HG02981 (cell line): ENCODE results near the gene ICA1.

Source experiments
- ATAC-seq: cut with Tn5 transposase; IDR thresholded peaks from one replicate; pipeline ENCODE4 v1.9.1; 2021; ENCODE audit warnings: mild to moderate bottlenecking, moderate library complexity; ENCODE audit not compliant: unreplicated experiment

ICA1 gene

DNA sequence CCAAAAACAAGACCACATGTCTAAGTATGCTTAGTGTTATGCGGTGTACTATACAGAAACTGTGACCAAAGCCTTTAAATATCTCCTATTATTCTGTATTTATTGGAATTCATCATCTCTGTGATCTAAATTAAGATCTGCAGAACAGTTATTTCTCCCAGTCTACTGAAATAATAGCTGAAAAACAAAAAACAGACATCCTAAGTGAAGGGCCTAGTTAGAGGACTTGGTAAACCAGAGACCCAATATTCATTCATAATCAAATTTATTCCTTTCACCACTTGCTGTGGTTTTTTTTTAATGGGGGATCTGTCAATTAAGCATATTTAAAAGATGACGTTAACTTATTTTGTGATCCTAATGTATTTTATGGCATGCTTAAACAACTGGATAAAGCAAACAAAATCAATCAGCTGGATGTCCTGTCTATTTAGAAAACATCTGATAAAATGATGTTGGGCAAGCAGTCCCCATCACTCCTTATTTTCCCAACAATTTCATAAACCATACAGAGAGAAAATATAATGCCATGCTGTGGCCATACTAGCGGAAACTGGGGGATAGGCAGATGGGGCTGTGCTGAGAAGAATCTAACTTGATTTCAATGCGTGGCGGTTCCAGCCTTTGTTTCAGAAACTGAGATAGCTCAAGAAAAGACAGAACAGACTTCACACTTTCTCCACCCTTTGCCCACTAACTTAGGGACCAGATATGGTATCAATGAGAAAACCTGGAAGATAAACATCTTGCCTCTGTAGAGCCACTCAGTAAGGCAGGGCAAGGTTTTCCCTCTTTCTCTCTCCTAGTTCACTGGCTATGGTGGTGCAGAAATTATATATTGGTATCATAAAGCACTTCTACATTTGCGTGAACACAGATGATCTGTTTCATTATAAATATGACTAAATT lies 32.9 kb downstream of the ICA1 start:
- ATAC-seq, result no peak

- ATAC-seq, result no peak
Measured at GRCh38 chr7:8228068-8228467, 33.9 kb downstream of the ICA1 start.

- ATAC-seq, result no peak
Measured at GRCh38 chr7:8227261-8227660, 34.7 kb downstream of the ICA1 start.

GRCh38 chr7:8226501-8226900 lies 35.5 kb downstream of the ICA1 start:
- ATAC-seq, result no peak

DNA sequence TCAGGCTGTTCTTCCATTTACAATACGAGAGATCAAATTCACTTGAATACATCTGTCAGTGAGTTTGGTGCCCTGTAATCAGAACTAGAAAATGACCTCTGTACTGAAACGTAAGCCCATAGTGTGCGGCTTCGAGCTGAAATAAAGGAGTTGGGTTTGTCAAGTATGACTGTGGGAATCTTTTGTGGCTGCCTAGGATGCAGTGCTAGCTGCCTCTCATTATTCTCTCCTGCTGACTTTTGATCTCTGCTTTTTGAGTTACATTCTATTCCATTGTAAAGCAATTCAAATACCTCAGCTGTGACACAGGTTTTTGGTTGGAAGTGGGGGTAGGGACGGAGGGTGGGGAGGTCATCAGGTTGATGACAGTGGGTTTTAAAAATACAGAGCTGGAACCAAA lies 40.4 kb downstream of the ICA1 start:
- no peak for ATAC-seq

GRCh38 chr7:8221101-8221495 lies 40.9 kb downstream of the ICA1 start:
- no peak for ATAC-seq

DNA sequence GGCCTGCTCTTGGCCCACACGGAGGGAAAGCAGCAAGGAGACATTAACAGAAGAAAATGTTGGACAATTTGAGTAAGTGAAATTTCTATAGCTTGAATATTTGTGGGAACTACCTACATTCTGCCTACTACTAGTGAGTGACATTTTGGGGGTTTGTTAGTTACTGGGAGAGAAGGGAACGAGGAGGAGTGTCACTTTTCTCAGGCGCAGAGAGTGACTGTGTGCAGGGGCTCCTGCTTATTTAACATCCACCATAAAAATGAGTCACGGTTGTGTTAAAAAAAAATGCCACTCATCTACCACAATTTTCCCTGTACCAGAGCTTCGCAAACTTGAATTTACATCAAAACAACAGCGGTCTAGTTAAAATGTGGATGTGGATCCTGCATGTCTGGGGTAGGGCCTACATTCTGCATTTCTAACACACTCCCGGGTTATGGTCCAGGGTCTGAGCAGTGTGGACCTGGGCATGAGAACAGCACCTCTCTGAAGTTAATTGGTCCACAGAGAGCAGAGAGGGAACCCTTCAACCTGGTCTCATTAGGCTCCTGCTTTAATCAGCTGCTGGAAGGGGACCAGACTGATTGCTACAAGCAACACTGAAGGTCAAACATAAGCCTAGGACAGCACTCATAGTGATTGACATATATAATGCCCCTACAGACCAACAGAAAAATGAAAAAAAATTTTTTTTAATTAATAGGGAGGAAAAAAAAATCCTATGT lies 41.4 kb downstream of the ICA1 start:
- ATAC-seq, result no peak

DNA sequence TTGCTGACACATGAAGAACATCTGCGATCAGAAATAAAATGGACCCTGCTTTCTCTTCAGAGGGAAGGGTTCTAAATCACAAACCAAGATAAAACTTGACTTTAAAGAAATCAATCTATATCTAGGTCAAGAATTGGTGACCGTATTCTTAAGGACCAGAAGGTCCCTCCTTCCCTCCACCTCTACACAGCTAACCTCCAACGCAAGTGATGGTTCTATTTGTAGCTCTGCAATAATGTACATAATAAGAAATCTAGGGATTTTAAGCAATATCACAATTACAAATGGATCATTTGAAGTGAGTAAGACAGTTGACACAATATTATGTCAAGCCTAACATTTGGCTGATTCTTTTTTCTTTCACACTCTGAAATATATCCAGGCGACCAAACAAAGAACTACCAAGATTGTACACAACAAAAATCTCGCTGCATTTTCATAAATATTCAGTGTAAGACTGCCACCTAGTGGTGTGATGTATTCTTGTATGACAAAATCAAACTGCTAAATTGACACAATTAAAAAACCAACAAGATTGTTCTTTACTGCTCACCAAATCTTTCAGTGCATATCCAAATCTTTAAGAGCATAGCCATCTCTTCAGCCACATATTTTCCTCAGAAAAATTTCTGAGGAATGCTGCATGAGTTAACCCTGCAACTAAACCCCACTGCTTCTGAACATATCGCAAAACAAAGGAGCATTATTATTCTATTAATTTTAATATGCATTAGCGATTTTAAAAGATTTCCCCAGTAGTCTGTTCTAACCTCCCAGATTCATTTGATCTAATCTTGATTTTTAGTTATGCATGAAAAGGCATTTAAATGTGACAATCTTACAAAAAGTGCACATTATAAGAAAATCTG lies 44.5 kb downstream of the ICA1 start:
- ATAC-seq, result no peak

DNA sequence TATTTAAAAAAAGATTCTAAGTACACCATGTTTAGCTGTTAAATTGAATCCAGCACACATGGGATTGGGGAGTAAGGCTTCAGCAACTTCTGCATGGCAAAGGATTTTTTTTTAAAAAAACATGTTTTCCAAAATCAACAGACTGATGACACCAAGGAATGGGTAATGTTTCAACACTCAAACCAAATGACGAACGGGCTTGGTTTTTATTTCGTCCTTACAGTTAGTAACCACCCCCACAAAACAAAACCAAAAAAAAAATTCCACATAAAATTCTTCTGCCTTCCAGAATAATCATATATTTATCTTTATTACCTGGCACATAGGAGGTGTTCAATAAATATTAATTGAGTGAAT lies 45.7 kb downstream of the ICA1 start:
- ATAC-seq, result no peak

GRCh38 chr7:8215648-8216333 lies 46.2 kb downstream of the ICA1 start:
- ATAC-seq, result no peak

- ATAC-seq, result no peak
Measured at GRCh38 chr7:8214244-8214824, 47.6 kb downstream of the ICA1 start.

GRCh38 chr7:8213381-8213780 lies 48.6 kb downstream of the ICA1 start:
- ATAC-seq, result no peak

DNA sequence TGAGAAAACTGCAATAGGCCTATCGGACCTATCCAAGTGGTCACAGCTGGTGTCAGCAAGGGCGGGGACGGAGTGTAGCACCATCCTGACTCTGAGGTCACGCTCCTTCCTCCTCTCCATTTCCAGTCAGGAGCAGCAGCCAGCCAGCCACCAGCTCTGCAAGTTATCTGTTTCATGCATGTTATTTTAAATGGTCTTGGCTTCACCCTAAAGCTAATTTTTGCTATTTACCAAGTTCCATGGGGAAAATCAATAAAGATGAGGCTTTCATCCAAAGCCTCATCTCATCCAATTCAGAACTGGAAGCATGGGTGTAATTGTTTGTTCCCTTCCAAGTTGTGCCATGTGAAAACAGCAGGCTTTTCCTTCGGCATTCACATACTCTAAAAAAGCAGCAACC lies 49.3 kb downstream of the ICA1 start:
- no peak for ATAC-seq

DNA sequence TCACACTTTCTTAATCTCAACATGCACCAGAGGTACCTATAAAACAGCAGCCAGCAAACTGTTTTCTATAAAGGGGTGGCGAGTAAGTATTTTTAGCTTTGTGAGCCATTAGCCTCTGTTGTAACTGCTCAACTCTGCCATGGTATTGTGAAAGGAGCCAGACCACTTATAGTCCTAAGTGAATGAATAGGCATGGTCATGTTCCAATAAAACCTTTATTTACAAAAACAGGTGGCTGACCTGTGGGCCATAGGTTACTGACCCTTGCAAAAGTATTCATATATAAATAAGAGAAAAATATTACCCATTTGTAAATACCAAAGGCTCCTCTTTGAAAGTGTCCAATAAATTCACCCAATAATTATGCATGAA lies 50.3 kb downstream of the ICA1 start:
- no peak for ATAC-seq

DNA sequence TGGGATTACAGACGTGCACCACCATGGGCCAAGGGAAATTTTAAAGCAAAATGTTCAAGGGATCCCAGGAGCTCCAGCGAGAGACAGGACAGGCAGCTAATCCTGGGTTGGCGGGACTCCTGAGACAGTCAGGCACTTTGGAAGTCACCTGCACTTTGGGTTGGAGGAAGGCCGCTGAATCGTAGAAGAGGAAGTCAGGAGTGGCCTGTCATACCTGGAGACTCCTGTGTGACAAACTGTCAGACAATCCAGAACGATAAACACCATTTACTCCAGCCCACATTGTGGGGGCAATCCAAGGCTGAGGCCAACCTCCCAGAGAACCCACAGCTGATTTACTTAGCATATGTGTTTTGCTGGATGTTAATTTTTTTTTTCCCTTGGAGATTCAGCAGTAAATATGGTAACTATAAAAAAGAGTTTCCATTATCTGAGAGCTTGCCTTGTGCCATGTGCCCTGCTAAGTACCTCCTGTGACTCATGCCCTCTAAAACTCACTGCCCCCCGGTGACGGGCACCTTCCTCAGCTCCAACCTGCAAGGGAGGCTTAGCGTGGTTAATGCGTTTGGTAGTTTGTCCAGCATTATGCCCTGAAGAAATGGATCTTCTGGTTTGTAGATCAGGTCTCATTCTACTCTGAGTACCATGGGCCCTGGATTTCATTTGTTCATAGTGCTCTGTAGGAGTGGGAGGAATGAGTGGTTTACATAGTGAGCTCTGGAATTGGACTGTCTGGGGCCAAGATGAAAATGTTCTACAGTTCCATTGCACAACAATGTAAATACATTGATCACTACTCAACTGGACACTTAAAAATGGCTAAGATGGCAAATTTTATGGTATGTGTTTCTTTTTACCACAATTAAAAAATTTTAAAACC lies 50.9 kb downstream of the ICA1 start:
- no peak for ATAC-seq

- no peak for ATAC-seq
Measured at GRCh38 chr7:8209353-8209752, 52.6 kb downstream of the ICA1 start.

DNA sequence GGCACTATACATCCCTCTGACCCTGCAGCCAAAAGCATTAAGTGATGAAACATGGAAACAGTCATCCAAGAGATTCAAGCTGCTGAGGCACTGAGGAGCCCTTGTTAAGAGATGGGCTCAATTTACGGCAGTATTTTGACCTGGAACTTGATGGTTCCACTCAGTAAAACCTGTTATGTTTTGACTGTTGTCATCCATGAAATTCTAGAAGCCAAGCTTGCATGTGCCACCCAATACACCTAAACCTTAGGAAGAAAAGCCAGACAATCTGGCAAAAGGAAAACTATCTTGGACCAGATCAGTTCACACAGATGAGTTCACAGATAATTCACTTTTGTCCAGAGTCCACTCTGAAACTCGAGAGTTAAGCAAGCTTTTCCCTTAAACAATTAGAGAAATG lies 53.2 kb downstream of the ICA1 start:
- no peak for ATAC-seq

- no peak for ATAC-seq
Measured at GRCh38 chr7:8206956-8207355, 55.0 kb downstream of the ICA1 start.

DNA sequence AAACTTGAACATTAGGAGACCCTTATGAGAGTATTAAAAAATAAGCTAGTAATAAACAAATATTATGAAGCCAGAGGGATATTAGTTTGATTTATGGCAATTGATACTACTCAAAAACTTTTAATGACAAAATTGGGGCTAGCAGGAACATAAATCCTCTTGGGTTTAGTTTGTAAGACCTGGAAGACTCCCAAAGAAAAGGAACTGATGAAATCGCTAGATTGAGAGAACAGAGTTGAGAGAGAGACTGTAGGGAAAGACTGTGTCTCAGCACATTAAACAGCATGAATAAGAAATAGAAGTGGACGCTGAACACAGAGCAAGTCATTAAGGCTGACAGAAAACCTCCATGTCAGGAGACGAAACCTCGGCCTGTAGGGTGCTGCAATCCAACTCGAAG lies 56.4 kb downstream of the ICA1 start:
- ATAC-seq, result no peak

- ATAC-seq, result no peak
Measured at GRCh38 chr7:8205031-8205387, 57.0 kb downstream of the ICA1 start.
